Gastroesophageal sphincter (tissue), 3 donors: ENCODE data around the gene TUBB4B.

ENCODE experiments used
- POLR2A ChIP-seq, 2 donors: fragments of 450-650 bp; IDR thresholded peaks; one replicate each; pipeline ENCODE4 v1.6.1; 2017; ENCODE audit warnings: antibody characterized with exemption in 2 of 2, mild to moderate bottlenecking in 2 of 2, moderate library complexity in 1 of 2
- POLR2AphosphoS5 ChIP-seq: sonication (generic); formaldehyde crosslinking; IDR thresholded peaks from one replicate; pipeline ENCODE4 v1.6.1; 2017; ENCODE audit warnings: antibody characterized with exemption
- TF ChIP-seq, protein P1 (sequence below), 4 experiments: fragments of 200-600 bp in 2 of 4; fragments of 450-650 bp in 2 of 4; sonication (generic) in 1 of 4; IDR thresholded peaks; one replicate each; pipeline ENCODE4 v1.5.1; 2017 to 2019; ENCODE audit warnings: antibody characterized with exemption in 4 of 4, mild to moderate bottlenecking in 2 of 4, moderate library complexity in 2 of 4

DNA sequence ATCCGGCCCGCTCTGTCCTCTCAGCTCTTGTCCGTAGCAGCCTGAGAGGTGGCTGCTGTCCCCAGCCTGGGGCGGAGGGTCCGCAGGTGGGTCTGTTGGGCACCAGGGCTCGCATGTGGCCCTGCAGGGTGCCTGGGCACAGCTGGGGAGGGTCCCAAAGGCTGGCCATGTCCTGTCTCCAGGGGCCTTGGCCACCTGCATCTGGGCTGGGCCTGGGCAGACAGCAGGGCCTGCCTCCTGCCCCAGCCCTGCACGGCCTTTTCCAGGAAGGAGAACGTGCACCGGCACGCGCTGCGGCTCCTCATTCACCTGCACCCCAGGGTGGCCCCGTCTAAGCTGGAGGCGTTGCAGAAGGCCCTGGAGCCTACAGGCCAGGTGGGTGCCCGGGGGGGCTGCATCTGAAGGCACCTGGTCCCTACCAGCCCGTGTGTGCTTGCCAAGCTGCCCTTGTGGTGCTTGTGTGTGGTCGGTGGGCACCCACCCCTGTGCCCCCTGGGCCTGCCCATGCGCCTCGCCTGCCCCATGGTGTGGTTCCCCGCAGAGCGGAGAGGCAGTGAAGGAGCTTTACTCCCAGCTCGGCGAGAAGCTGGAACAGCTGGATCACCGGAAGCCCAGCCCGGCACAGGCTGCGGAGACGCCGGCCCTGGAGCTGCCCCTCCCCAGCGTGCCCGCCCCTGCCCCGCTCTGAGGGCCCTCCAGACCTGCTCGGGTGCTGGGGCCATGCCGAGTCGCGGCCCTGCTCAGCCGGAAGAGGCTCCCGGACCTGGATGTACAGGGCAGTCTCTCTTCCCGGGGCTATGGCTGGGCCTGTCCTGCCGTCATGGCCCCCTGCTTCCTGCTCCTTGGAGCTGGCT is 31.4 kb downstream of the TUBB4B start:
- TF ChIP-seq POLR2A (IDR thresholded peaks at IDR 0.05) (no peak), POLR2AphosphoS5 (no peak)
- TF ChIP-seq, protein P1, sequence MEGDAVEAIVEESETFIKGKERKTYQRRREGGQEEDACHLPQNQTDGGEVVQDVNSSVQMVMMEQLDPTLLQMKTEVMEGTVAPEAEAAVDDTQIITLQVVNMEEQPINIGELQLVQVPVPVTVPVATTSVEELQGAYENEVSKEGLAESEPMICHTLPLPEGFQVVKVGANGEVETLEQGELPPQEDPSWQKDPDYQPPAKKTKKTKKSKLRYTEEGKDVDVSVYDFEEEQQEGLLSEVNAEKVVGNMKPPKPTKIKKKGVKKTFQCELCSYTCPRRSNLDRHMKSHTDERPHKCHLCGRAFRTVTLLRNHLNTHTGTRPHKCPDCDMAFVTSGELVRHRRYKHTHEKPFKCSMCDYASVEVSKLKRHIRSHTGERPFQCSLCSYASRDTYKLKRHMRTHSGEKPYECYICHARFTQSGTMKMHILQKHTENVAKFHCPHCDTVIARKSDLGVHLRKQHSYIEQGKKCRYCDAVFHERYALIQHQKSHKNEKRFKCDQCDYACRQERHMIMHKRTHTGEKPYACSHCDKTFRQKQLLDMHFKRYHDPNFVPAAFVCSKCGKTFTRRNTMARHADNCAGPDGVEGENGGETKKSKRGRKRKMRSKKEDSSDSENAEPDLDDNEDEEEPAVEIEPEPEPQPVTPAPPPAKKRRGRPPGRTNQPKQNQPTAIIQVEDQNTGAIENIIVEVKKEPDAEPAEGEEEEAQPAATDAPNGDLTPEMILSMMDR (IDR thresholded peaks at IDR 0.05) = no peak
